ENCODE data around the gene ZFP3.
A peak's percentile ranks its signal among the peaks of the same experiment; 100 is the strongest.
"Not testable (repeated sequence)": the region's sequence is repeated elsewhere in the genome, so short reads cannot be mapped to it uniquely, and the experiment has no call there.

The ZFP3 gene

DNA sequence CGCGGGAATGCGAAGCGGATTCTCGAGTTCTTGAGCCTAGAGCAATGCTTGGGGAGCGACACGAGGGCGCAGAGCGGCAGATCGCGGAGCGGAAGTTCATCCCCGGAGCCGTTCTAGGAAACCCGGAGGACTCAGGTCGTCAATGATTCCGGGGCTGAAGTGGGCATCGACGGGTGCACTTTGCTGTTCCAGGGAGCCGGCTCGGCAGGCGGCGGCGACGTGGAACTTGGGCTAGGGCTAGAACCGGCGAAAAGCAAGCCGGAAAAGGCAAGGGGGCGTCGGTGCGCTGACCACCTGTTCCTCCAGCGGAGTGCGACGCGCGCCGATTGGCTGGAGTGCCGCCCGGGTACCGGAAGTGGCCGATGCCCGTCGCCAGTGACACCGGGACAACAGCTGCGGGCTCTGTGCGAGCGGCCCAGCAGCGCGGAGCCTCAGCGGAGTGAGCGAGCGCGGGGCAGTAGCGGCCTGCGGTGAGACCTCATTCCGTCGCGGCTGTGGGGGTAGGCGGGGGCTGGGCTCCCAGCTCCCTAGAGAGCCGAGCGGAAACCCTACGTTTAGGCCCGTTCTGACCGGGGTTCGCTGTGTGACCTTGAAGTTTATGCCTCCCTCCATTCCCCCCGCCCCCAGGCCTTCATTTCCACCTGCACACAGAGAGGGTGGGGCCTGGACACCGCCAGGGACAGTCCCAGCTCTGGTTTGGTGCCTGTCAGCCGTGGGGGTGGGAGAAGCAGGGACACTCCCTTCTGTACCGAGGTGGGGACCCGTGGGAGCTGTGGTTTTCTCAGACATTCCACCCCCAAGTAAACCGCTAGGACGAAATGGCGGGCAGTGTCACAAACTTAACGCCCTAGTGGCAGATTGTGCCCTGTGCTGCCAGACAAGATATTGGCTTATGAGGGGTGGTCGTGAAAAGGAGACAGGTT is at the start of gene ZFP3:
Gene ZFP3, plus strand, starts transcription at position 362 of the 923 bp plus-strand sequence. CDS start 13,038 bp downstream, outside the sequence.
- DNase-seq, result peak; percentile 78

DNA sequence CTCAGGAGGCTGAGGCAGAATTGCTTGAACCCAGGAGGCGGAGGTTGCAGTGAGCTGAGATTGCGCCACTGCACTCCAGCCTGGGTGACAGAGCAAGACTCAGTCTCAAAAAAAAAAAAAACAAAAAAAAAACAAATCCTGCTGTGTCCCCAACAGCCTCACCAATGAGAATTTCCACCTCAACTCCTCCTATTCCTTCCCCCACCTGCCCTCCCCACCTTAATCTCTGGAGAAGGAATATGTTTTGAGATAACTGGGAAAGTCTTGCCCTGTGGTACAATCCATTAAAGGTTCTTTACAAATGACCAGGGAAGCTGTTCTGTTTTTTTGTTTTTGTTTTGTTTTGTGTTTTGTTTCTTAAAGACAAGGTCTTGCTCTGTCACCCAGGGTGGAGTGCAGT is 48.1 kb upstream of the ZFP3 start:
- DNase-seq, result not testable (repeated sequence)

DNA sequence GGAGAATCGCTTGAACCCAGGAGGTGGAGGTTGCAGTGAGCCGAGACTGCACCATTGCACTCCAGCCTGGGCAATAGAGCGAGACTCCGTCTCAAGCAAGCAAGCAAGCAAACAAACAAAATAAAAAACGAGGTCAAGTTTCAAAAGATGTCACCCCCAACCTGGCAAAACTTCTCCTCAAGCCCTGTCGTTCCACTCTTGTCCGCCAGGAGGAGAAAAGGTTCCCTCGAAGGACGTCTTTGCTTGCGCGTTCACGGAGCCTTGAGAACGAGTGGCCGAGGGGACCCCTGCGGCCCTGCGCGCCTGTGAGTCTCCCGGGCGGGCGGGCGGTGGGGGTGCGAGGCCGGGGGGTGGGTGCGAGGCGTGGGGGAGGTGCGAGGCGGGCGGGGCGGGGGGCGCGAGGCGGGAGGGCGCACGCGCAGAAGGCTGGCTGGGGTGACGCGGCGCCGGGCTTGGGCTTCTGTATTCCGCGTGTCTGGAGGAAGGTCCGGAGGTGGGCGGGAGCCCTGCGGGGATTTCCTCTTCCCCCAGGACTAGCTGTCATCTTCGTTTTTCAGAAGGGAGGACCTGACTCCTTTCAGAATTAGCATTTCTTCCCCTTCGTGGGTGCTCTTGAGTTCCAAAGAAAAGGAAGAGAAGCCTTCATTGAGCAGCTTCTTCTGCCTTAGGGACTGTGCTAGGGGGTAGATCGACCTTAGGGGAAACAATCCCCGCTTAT is 46.7 kb upstream of the ZFP3 start:
- DNase-seq, result peak; percentile 82

DNA sequence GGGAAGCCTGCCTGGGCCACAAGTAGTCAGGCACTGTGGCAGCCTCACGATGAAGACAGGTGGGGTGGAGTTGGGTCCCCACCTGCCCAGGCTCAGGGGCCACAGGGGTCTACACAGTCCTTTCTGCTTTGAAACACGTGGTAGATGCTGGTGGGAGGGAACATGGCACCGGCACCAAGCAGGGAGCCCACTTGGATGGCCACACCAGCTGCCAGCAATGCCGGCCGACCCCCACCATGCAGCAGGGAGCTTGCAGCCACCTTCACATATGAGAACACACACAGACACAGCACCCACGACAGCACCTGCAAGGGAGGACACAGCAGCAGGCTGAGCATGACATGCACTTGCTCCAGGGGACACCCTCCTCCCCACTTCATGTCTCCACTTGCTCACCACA is 45.4 kb upstream of the ZFP3 start:
- DNase-seq, result no peak

- no peak for DNase-seq
These were observed 44.8 kb upstream of the ZFP3 start for GRCh38 chr17:5033352-5034015.

GRCh38 chr17:5034063-5034462 is 44.2 kb upstream of the ZFP3 start:
- no peak for DNase-seq

DNA sequence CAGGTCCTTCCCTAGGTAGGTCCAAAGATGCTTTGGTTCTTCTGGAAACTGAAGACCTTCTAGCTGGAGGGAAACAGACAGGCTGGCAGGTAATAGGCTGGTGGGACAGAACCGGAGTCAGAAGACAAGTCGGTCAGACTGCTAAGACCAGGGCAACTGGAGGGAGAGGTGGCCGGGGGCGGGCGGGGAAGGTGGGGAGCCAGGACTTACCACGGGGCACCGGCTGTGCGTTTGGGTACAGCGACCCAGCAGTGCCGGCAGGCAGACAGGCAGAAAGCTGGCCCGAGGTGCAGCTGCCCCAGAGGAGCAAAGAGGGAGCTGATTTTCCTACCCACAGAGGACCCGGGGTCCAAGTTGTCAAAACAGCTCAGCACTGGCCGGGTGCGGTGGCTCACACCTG is 43.6 kb upstream of the ZFP3 start:
- no peak for DNase-seq

GRCh38 chr17:5035315-5035714 is 43.0 kb upstream of the ZFP3 start, which contains the start of gene SLC52A1:
SLC52A1 (minus strand) TSS chr17:5035426; CDS start chr17:5034606, 820 bp downstream.
- DNase-seq, result no peak

- peak; percentile 38 for DNase-seq
These were observed 35.9 kb upstream of the ZFP3 start for GRCh38 chr17:5042157-5043022.

GRCh38 chr17:5043524-5043923 is 34.7 kb upstream of the ZFP3 start:
- no peak for DNase-seq

DNA sequence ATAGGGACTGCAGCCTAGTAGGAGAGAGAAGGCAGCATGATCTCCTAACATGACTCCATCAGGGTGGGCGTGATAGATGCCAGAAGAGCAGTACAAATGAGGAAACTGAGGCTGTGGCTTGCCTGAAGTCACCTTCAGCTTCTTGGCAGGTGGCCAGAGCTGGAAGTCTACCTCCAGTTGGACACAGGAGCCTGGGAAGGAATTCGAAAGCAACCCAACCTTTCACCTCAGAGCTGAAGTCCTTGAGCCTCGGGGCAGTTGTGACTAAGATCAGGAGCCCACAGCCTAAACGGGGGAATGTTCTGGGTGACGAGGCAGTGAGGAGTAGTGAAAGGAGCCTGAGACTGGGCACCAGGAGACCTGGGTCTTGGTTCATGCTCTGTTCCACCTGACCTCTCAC is 33.6 kb upstream of the ZFP3 start:
- no peak for DNase-seq

DNA sequence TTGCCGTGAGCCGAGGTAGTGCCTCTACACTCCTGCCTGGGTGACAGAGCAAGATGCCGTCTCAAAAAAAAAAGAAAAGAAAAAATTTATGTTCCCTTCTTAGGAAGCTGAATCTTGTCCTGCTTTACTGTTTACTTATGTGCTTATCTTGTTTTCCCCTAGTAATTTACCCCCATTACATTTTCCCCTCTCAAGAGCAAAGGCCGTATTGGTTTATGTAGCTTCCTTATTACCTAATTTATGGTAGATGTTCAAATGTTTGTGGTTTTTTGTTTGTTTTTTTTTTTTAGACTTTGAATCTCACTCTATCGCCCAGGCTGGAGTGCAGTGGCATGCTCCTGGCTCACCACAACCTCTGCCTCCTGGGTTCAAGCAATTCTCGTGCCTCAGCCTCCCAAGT is 32.8 kb upstream of the ZFP3 start:
- no peak for DNase-seq

- no peak for DNase-seq
These were observed 30.8 kb upstream of the ZFP3 start for GRCh38 chr17:5047446-5047845.

- DNase-seq, result peak; percentile 68
These were observed 28.9 kb upstream of the ZFP3 start for GRCh38 chr17:5049314-5049841.

- DNase-seq, result no peak
These were observed 28.0 kb upstream of the ZFP3 start for GRCh38 chr17:5050278-5050677.

DNA sequence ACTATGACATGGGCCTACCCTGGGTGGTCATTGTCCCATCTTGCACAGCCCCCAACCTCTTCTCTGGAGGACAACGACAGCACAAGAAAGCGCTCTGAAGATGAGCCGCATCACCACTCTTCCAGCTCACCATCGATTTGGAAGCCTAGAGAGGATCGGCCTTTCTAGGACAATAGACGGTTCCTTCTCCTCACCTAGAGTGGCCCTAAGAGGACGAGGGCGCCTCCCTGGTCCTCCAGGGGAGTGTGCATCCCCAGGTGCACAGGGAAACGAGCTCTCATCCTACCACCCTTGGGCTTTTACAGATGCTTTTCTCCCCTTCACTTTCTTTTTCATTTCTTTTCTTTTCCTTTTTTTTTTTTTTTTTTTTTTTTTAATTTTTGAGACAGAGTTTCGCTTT is 22.7 kb upstream of the ZFP3 start:
- DNase-seq, result no peak

- DNase-seq, result no peak
These were observed 13.0 kb upstream of the ZFP3 start for GRCh38 chr17:5065227-5065744.

DNA sequence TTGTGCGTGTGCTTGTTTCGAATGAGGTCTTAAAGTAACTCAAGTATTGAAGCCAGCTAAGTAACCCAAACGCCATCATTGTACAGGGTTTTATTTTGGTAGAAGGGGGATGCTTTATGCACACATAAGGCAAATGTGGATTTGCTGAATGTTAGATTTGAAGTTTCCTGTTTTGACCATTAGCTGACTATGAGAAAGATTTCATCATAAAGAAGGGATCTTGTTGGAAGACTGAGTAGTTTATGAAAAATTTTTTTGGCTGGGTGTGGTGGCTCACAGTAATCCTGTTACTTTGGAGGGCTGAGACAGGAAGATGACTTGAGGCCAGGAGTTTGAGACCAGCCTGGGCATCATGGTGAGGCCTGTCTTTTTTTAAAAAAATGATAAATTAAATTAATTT is 10.0 kb upstream of the ZFP3 start:
- DNase-seq, result no peak

DNA sequence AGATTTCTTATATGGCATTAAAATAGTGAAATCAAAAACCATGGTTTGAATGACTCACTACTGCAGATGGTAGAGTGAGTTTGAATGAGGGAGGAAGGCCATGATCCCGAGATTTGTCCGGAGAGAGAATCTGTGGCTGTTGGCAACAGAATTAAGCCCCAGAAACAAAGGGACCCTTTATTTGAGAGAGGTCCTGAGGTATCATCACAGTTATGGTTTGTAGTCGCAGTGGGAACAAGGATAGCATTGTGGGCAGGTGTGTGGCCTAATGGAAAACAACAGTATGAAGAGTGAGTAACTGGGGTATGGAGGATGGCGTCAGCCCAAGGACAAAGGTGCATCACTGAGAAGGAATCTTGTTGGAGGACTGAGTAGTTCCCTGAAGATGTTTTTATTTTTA is 8.5 kb upstream of the ZFP3 start:
- DNase-seq, result no peak

DNA sequence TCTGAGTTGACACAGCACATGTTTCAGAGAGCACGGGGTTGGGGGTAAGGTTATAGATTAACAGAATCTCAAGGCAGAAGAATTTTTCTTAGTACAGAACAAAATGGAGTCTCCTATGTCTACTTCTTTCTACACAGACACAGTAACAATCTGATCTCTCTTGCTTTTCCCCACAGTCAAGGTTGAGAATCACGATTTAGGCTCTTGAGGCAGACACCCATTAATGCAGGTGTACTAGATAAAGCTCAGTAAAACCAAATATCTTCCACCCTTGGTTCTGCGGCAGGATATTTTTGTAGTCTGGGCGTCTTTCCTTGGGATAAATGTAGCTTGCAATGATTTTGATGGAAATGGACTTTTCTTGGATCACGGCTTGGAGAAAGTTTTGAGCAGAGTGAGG is 2.8 kb upstream of the ZFP3 start:
- not testable (repeated sequence) for DNase-seq

DNA sequence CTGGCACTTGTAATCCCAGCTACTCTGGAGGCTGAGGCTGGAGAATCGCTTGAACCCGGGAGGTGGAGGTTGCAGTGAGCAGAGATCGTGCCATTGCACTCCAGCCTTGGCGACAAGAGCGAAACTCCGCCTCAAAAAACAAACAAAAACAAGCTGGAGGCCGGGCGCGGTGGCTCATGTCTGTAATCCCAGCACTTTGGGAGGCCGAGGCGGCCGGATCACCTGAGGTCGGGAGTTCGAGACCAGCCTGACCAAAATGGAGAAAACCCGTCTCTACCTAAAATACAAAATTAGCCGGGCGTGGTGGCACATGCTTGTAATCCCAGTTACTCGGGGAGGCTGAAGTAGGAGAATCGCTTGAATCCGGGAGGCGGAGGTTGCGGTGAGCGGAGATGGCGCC is 992 bp upstream of the ZFP3 start:
- DNase-seq, result not testable (repeated sequence)

DNA sequence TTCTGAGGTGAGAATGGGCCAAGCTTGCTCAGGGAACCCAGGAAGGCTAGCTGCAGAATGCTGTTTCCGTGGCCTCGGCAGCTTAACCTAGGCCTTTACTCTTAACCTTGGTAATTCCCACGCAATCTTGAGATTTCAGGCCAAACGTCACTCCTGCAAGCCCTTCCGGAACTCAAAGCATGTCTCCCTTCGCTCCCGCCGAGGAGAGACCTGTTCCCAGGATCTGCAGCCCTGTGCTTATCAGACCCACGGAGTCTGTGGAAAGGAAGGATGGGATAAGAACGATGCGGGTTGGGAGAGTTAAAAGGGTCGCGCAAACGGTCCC is 524 bp upstream of the ZFP3 start:
- DNase-seq, result no peak

All from activated T-cell treated with anti-CD3 and anti-CD28 coated beads, Interleukin-2, amount 50 U/mL, for 1 hour (primary cell).